ENCODE measurements around the gene JARID2. TPM values are rescaled to one million over a fixed set of nuclear protein-coding genes. Genes with fewer than 3 reads are reported as not detected.
"Not testable (repeated sequence)": the region's sequence is repeated elsewhere in the genome, so short reads cannot be mapped to it uniquely, and the experiment has no call there.

Gene JARID2
- total RNA-seq, 2 experiments from 2014 or later: 19.0 to 19.5 TPM

DNA sequence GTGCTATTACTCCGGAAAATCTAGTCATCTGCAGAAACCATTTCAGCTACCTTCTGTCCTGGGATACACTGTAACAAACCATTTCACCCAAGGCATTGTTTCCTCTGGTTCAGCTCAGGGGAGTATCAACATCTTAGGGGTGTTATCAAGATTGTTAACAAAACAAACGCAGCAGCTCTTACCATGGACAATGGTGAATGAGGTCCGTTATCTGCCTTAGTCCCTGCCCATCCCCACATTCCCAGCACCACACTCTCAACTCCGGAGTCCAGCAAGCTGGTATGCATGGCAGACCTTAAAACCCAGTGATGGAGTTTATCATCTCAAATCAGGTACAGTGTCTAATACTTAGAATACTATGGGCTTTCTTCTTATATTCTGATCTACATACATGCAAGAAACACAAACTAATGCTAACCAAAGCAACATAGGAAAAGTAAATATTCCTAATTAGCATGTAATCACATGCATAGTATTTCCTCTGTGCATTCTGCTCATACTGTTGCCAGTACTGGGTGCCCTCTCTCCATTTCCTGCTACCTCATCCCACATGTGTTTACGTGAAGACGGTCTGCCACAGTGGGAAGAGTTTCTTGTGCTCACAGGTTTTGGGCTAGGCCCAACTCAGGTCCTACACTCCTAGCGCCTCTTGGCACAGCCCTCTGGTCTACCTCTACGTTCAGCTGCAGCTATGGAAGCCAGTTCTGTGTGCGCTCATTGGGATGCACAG, 293.1 kb downstream of the JARID2 start:
- no peak overlapping the region for H2AFZ ChIP-seq (ENCODE audit: low read length)
- H3K4me1 ChIP-seq (ENCODE audit: insufficient read depth, low read length, poor library complexity, severe bottlenecking): no peaks in the 10 kb centered on the region
- no peak overlapping the region for H3K27ac ChIP-seq (ENCODE audit: low read depth, low read length, poor library complexity, severe bottlenecking)
- no peak overlapping the region for H3K4me2 ChIP-seq (ENCODE audit: low read length)
- intact Hi-C loops (cut with micrococcal nuclease; ENCODE audit: unreplicated experiment): no loop called here
- peaks cover 3% of the 10 kb centered on the region; the same call in 1 of the 2 replicates for H3K9me3 ChIP-seq (ENCODE audit: low read length)
- H3K4me3 ChIP-seq (ENCODE audit: low read depth, low read length, poor library complexity, severe bottlenecking): no peak overlapping the region
- DNase-seq (ENCODE audit: low spot score): no peak
- H3K36me3 ChIP-seq (ENCODE audit: insufficient read depth, low read length): no peaks in the 10 kb centered on the region
- CTCF ChIA-PET (ENCODE audit: unreplicated experiment): no interaction called here
- no peaks in the 10 kb centered on the region for H4K20me1 ChIP-seq (ENCODE audit: insufficient read depth, low read length)
- H3K9me2 ChIP-seq (ENCODE audit: insufficient read depth, low read length): no peaks in the 10 kb centered on the region
- BruUV-seq (replicated peaks): no TSS peak
- no peaks in the 10 kb centered on the region for H3K79me2 ChIP-seq (ENCODE audit: insufficient read depth, low read depth, low read length)
- POLR2A ChIA-PET: interaction anchor here (0.5 to 0.6 kb wide), 2 partner anchors 82 to 276 kb away, joined by 3 read pairs; no protein-coding TSS in a partner anchor
- TF ChIP-seq EZH2phosphoT487 (IDR thresholded peaks at IDR 0.05; ENCODE audit: borderline replicate concordance, low read depth, low read length): no peak
- TF ChIP-seq, protein P1, sequence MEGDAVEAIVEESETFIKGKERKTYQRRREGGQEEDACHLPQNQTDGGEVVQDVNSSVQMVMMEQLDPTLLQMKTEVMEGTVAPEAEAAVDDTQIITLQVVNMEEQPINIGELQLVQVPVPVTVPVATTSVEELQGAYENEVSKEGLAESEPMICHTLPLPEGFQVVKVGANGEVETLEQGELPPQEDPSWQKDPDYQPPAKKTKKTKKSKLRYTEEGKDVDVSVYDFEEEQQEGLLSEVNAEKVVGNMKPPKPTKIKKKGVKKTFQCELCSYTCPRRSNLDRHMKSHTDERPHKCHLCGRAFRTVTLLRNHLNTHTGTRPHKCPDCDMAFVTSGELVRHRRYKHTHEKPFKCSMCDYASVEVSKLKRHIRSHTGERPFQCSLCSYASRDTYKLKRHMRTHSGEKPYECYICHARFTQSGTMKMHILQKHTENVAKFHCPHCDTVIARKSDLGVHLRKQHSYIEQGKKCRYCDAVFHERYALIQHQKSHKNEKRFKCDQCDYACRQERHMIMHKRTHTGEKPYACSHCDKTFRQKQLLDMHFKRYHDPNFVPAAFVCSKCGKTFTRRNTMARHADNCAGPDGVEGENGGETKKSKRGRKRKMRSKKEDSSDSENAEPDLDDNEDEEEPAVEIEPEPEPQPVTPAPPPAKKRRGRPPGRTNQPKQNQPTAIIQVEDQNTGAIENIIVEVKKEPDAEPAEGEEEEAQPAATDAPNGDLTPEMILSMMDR (conservative IDR thresholded peaks at IDR 0.05; ENCODE audit: low read length): no peak

DNA sequence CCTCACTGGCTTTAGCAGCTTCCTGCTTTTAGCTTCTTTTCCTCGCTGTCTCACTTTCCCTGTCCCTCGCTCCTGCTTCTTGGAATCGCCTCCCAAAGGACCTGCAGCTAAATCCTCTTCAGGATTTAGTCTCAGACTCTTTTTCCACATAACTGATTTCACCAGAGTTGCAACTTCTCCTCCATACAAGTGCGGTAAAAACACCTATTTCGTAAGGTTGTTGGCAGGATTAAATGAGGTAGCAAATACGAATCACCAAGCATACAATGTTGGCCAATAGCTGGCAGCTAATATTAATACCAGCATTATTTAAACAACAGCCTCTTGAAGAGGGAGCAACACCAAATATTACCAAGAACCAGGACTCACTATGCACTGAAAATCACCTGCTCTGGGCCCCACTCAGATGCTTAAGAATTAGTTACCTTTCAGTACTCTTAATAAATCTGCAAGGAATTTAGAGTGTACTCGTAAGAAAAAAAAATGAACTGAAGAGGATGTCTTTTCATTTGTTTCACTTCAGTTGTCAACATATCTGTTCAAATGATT, 293.9 kb downstream of the JARID2 start:
- intact Hi-C loops (cut with micrococcal nuclease; ENCODE audit: unreplicated experiment): no loop called here
- DNase-seq (ENCODE audit: low spot score): no peak
- no peak overlapping the region for H3K27ac ChIP-seq (ENCODE audit: low read depth, low read length, poor library complexity, severe bottlenecking)
- CTCF ChIA-PET (ENCODE audit: unreplicated experiment): no interaction called here
- no peaks in the 10 kb centered on the region for H3K4me1 ChIP-seq (ENCODE audit: insufficient read depth, low read length, poor library complexity, severe bottlenecking)
- H3K79me2 ChIP-seq (ENCODE audit: insufficient read depth, low read depth, low read length): no peaks in the 10 kb centered on the region
- no peaks in the 10 kb centered on the region for H4K20me1 ChIP-seq (ENCODE audit: insufficient read depth, low read length)
- H2AFZ ChIP-seq (ENCODE audit: low read length): no peak overlapping the region
- no peak overlapping the region for H3K4me3 ChIP-seq (ENCODE audit: low read depth, low read length, poor library complexity, severe bottlenecking)
- H3K9me3 ChIP-seq (ENCODE audit: low read length): peaks cover 9% of the 10 kb centered on the region; the same call in 1 of the 2 replicates
- no TSS peak for BruUV-seq (replicated peaks)
- H3K9me2 ChIP-seq (ENCODE audit: insufficient read depth, low read length): no peaks in the 10 kb centered on the region
- POLR2A ChIA-PET: no interaction called here
- TF ChIP-seq, protein P1 (conservative IDR thresholded peaks at IDR 0.05; ENCODE audit: low read length): no peak
- no peak for TF ChIP-seq EZH2phosphoT487 (IDR thresholded peaks at IDR 0.05; ENCODE audit: borderline replicate concordance, low read depth, low read length)
- H3K36me3 ChIP-seq (ENCODE audit: insufficient read depth, low read length): peaks cover 5% of the 10 kb centered on the region; the same call in 1 of the 2 replicates
- H3K4me2 ChIP-seq (ENCODE audit: low read length): no peak overlapping the region

DNA sequence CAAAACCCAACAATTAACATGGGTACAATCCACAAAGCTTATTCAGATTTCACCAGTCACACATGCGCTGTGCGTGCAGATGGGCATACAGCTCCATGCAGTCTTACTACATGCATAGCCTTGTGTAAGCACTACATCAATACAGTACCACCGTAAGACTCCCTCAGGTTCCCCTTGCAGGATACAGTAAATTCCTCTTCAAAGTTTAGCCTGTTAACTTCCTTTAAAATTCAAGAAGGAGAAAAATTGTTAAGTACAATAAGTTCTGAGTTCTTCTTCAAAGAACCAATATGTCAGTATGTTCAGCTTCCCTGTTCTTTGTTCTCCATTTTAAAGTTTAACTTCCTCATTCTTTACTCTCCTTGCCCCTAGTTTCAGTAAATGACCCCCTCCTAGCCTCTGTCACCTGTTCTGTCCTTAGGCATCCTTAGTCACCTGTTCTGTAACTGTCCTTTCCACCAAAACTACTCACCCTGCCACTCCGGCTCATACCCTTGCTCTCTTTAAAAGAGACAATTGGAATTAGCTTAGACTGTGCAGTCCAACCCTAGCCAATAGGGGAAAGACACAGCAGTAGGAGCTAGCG, 297.6 kb downstream of the JARID2 start:
- H3K4me1 ChIP-seq (ENCODE audit: insufficient read depth, low read length, poor library complexity, severe bottlenecking); H3K9me3 ChIP-seq (ENCODE audit: low read length); H4K20me1 ChIP-seq (ENCODE audit: insufficient read depth, low read length); H3K27ac ChIP-seq (ENCODE audit: low read depth, low read length, poor library complexity, severe bottlenecking); intact Hi-C loops (cut with micrococcal nuclease; ENCODE audit: unreplicated experiment); H3K36me3 ChIP-seq (ENCODE audit: insufficient read depth, low read length); H2AFZ ChIP-seq (ENCODE audit: low read length); H3K4me2 ChIP-seq (ENCODE audit: low read length); H3K4me3 ChIP-seq (ENCODE audit: low read depth, low read length, poor library complexity, severe bottlenecking); BruUV-seq (replicated peaks); H3K79me2 ChIP-seq (ENCODE audit: insufficient read depth, low read depth, low read length); DNase-seq (ENCODE audit: low spot score); H3K9me2 ChIP-seq (ENCODE audit: insufficient read depth, low read length); CTCF ChIA-PET (ENCODE audit: unreplicated experiment): not testable (repeated sequence)
- POLR2A ChIA-PET: interaction anchor here (0.6 to 0.7 kb wide), 2 partner anchors 65 to 505 kb away, joined by 3 read pairs; no protein-coding TSS in a partner anchor
